Astrocyte of the cerebellum (primary cell): ENCODE measurements around the gene PSMD3.

Source experiments
- DNase-seq: peaks from one replicate; pipeline ENCODE4 v3.0.0-alpha.2; 2011; ENCODE audit warnings: low read depth
- H3K4me3 ChIP-seq: 2 replicates; pipeline ENCODE4 v1.5.1; 2011; ENCODE audit warnings: mild to moderate bottlenecking, low read depth, low read length, moderate library complexity
- CTCF ChIP-seq: IDR thresholded peaks from 2 replicates; pipeline ENCODE4 v1.5.1; 2012; ENCODE audit warnings: low read length, low read depth, moderate library complexity, mild to moderate bottlenecking; ENCODE audit errors: missing control alignments
- in situ Hi-C: cut with HindIII; loops from 2 replicates; pipeline ENCODE4 v1.10.0; 2017; ENCODE audit warnings: low sequenced_read_pairs

Gene PSMD3

DNA sequence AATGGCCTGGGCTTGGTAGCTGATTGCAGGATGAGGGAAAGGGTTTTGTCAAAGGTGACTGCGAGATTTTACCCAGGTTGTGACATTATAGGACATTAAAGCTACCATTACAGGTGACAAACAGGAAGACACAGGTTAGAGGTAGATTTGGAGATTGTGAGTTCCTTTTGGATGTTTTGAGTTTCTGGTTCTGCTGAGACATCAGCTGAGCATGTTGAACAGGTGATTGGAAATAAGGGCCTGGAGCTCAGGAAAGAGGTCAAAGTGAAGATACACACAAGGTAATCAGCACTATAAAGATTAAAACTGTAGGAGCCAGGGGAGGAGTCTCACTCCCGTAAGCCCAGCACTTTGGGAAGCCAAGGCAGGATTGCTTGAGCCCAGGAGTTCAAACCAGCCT lies 11.8 kb upstream of the PSMD3 start:
- DNase-seq, result no peak
- TF ChIP-seq CTCF, result no peak
- in situ Hi-C loops, result no loop called here
- no peak overlapping the region for H3K4me3 ChIP-seq

- no peak overlapping the region for H3K4me3 ChIP-seq
- in situ Hi-C loops, result no loop called here
- no peak for DNase-seq
- no peak for TF ChIP-seq CTCF
Observed at GRCh38 chr17:39969375-39969774, 11.2 kb upstream of the PSMD3 start.

- no peak overlapping the region for H3K4me3 ChIP-seq
- TF ChIP-seq CTCF, result no peak
- in situ Hi-C loops, result no loop called here
- DNase-seq, result no peak
Observed at GRCh38 chr17:39970157-39970692, 10.4 kb upstream of the PSMD3 start.

GRCh38 chr17:39971076-39971603 lies 9.5 kb upstream of the PSMD3 start:
- no peak for TF ChIP-seq CTCF
- no peak overlapping the region for H3K4me3 ChIP-seq
- in situ Hi-C loops, result no loop called here
- no peak for DNase-seq

- no peak for DNase-seq
- H3K4me3 ChIP-seq, result no peak overlapping the region
- in situ Hi-C loops, result no loop called here
- TF ChIP-seq CTCF, result no peak
Observed at GRCh38 chr17:39972271-39972670, 8.3 kb upstream of the PSMD3 start.

- in situ Hi-C loops, result no loop called here
- no peak overlapping the region for H3K4me3 ChIP-seq
- no peak for DNase-seq
Observed at GRCh38 chr17:39973496-39973895, 7.1 kb upstream of the PSMD3 start.

More at GRCh38 chr17:39973496-39973895, 7.1 kb upstream of the PSMD3 start:
- TF ChIP-seq CTCF, result no peak
